ENCODE results near the gene FARS2.

FARS2 gene

DNA sequence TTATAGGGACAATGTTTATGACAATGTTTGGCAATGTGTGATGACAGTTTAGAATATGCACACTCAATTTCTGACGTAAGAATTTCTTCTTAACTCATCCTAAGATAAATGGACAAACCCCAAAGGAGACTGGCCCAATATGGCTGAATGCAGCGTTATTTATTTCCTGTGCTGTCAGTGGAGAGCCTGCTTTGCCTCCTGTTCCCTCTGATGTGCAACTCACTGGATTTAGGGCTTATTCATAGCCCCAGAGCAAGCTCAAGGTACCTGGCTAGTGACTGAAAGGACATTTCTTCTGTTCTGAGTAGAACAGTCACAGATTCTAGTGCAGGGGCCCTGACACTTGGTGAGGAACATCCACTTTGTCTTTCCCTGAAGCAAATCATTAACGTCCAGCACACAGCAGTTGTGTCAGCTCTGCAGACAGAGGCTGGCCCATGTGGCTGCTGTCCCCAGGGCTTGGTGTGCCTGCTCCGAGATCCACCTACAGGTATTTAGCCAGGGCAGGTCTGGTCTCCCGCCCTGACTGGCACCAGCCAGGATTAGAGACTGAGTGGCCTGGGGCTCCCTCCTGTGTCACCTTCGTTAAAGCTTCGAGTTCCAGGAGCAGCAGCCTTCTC lies 64.8 kb downstream of the FARS2 start:
- DNase-seq = no peak

DNA sequence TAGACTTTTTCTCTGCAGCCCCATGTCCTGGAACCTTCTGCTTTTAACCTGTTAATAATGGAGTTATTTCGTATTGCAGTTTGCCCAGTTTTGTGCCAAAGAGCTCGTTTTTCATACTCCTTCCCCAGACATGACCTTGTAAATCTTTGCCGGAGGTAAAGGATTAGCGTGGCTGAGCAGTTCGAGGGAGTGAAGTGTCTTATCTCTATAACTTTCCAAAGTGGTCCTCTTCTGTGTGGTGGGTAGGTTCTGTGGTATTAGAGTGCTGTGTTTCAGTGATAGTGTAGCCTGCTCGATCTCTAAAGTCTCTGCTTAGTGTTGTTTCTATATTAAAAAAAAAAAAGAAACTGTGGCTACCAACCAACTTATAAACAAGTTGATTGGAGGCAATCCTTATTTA lies 67.5 kb downstream of the FARS2 start:
- DNase-seq = no peak

- no peak for DNase-seq
Measured at GRCh38 chr6:5331845-5332442, 70.6 kb downstream of the FARS2 start.

DNA sequence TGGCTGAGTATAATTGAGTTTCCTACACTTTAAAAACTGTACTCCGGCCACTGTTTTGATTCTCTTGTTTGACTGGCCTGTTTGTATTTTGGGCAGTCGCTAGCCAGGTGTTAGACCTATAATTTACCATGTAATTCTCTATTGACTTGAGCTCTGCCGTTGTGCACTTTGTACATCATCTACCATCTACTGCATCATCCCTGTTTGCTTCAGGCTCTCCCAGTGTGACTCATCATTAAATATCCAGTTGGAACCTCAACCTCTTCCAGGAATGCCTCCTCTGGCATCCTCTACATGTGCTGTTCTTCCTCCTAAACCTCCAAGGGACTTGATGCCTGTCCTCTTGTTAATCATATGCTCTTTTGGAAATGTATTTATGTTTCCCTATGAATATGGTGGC lies 72.3 kb downstream of the FARS2 start:
- no peak for DNase-seq

DNA sequence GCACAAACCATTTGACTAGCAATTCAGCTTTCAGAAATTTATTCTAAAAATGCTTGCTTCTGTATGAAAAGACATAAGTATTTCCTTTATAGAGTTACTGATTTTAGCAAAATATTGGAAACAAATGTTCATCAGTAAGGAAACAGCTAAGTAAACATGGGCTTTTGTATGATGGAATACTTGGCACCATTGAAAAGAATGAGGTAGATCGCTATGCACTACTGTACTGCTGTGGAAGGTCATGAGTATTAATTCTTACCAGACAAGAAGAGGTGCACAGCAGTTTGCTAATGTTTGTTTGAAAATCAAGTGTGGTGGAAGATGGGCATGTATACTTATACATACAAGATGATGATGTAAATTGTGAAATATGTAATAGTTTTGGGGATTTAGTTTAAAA lies 73.0 kb downstream of the FARS2 start:
- no peak for DNase-seq

DNA sequence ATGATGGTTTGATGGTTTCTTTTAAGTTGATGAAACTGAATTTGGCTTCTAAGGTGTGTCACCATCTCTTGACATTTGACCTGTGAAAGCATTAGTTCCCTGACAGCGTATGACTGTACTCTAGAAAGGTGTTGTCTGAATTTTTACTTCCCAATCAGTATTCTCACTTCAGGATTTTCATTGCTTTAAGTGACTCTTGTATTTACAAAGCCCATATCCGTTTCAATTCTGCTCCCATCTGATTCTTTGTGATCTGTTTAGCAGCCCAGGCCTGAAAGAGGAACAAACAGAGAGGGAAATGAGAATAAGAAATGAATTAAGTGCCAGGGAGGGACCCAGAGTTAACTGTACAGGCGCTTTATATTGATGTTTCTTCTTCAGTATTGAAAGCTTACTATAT lies 73.7 kb downstream of the FARS2 start:
- DNase-seq = no peak

GRCh38 chr6:5337573-5337972 lies 76.3 kb downstream of the FARS2 start:
- DNase-seq = no peak

DNA sequence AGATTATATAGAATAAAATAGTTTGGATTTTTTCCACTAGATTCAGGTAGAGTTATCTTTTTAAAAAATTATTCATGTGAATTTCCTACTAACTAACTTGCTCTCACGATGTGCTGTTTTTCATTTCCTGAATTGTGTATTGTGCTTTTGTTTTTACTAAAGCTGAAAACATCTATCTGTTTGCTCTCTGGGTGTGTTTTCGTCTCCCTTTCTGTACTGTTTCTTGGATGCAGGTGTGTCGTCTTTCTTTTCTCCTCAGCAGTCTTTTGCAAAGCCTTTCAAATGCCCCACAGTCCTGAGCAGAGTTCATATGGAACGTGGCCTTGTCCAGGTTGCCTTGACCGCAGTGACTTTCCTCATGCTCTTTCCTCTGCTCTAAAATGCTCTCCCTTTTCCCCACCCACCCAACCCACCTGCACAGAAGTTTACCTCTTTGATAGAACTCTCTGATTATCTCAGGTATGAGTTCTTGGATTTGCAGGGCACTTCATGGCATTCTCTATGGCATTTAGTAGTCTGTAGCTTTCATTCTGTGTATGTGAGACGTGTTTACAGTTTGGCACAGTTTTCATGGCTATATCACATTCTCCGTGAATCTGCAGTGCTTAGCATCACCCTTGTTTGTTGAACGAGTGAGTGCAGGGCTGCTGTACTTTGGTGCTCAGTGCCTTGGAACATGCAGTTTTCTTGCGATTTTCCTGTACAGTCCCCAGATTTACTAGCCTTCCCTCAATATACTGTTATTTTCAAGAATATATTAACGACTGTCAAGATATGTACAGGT lies 77.1 kb downstream of the FARS2 start:
- DNase-seq = no peak

- DNase-seq = no peak
Measured at GRCh38 chr6:5339786-5340185, 78.5 kb downstream of the FARS2 start.

DNA sequence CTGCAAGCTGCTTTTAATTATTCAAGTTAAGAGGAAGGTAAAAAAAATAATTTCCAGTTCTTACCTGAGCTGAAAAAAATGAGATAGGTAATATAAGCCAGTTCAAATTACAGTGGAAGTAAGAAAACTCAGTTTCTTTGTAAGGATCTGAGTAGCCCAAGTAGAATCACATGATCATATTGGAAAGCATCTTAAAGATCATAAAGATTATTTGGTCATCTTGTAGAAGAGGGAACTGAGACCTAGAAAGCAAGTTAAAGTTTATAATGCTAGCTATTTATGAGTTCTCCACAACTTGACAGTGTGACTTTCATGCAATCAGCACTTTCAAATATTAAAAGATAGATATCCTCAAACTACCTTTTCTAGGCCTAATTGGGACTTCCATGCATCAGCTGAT lies 80.5 kb downstream of the FARS2 start:
- no peak for DNase-seq

- DNase-seq = no peak
Measured at GRCh38 chr6:5343998-5344397, 82.7 kb downstream of the FARS2 start.

DNA sequence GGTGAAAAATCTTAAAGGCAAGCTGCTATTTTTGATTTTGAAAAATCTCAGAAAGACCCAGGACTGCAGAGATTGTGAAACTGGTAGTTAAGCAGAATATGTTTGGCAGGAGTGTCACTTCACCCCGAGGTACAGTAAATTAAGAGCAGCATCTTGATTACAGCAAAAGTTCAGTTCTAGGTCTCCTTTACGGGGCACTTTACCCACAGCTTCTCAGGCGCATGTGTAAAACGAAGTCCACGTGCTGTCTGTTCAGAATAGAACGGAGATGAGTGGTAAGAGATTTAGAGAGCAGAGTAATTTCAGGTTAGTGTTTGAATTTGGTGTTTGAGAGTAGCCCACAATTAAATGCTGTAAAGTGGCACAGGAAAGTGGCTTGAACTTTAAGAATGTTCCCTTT lies 84.0 kb downstream of the FARS2 start:
- DNase-seq = no peak

DNA sequence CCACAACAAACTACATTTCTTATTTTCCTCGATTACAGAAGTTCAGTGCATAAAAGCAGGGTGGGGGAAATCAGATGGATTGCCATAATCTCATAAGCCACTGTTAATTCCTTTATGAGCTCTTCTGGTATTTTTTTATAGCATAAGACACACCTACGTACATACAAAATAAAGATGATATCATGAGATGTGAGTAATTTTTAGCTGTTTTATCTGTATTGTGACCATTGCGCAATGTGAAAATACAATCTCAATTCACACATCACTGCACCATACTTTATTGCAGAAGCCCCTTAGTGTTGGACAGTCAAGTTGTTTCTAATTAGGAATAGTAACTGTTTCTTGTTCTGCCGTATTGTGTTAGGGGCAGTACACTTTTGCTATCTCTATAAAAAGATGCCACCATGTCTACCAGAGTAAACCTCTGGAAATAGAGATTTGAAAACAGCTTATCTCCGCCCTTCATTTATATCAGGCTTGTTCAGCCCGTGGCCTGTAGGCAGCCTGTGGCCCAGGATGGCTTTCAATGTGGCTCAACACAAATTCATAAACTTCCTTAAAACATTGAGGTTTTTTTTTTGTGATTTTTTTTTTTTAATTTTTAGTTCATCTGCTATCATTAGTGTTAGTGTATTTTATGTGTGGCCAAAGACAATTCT lies 90.4 kb downstream of the FARS2 start:
- no peak for DNase-seq

DNA sequence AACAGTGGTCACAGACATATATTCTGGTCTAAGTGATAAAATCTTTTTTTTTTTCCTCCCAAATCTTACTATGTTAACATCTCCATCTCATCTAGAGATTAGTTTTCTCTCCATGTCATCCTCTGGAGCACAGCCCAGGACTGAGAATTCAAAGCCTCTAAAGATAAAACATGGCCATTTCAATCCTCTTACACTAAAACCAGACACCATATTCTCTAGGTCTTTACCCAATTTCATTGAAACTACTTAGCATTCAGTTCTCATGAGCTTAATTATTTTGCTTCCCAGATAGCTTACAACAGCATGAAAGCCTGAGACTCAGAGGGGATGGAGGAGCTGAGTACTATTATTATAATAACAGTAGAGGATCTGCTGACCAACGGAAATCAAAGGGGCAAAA lies 92.7 kb downstream of the FARS2 start:
- DNase-seq = no peak

DNA sequence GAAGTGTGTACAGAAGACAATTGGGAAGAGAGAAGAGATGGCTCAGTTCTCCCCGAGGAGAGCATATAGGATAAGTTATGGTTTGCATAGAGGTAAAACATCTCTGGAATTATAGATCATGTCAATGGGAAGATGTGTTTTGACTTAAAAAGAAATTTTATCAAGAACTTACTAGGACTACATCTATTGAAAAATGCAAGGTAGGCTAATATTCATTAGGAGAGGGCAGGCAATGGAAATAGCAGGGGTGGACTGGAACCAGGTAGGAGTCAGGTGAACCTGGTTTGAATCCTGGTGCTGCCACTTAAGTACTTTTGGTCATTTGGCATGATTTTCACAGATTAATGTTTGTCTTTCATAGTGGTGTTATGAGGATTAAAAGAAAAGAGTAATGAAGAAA lies 96.2 kb downstream of the FARS2 start:
- no peak for DNase-seq

GRCh38 chr6:5359417-5359816 lies 98.1 kb downstream of the FARS2 start:
- no peak for DNase-seq

- no peak for DNase-seq
Measured at GRCh38 chr6:5361396-5361795, 100.1 kb downstream of the FARS2 start.

DNA sequence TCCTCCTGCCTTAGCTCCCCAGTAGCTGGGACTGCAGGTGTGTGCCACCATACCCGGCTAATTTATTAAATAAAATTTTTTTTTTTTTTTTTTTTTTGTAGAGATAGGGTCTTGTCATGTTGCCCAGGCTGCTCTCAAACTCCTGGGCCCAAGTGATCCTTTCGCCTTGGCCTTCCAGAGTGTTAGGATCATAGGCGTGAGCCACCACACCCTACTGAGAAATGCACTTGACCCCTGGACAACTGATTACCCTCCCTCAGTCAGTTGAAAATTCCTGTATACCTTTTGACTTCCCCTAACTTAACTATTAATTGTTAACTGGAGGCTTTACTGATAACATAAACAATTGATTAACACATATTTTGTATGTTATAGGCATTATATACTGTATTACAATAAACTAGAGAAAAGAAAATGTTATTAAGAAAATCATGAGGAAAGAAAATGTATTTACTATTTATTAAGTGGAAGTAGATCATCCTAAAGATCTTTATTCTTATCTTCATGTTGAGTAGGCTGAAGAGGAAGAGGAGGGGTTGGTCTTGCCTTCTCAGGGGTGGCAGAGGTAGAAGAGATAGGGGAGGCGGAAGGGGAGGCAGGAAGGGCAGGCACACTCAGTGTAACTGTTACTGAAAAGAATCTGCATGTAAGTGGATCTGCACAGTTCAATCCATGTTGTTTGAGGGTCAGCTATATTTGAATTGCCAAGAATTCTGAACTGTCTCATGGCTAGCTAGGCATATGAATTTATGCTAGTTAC lies 104.3 kb downstream of the FARS2 start:
- no peak for DNase-seq

DNA sequence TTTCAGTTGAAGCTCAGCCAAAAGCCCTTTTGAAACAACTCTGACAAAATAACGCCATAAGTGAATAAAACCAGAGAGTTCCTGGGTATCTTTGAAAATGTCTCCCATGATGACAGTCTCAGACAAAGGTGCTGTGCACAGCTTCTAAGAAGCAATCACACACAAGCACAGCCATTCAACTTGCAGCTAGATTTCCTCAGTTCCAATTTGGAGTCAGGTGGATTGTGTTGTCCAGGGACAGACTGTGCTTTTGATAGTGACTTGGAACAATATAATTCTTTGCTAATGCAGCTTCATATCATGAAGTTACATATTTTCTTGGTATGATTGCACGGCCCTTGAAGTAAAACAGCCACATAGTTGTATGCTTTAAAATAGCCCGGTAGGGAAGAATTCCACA lies 105.6 kb downstream of the FARS2 start:
- no peak for DNase-seq

DNA sequence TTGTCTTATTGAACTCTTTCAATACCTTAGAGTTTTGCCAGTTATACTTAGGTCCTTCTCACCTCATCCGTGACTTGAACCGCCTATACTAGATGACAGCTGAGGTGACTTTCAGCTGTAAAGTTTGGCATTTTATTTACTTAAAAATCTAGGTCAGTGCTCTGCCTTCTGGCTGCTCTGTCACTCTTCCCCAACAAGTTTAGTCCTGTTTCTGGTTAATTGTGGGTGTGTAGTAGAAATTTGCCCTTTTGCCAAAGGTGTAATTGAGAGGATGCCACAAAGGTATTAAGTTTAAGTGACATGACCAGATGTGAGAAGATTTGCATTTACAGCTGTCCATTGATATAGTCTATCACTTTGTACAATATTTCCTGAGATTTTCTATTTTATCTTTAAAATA lies 106.2 kb downstream of the FARS2 start:
- DNase-seq = no peak

- no peak for DNase-seq
Measured at GRCh38 chr6:5373430-5373829, 112.1 kb downstream of the FARS2 start.

DNA sequence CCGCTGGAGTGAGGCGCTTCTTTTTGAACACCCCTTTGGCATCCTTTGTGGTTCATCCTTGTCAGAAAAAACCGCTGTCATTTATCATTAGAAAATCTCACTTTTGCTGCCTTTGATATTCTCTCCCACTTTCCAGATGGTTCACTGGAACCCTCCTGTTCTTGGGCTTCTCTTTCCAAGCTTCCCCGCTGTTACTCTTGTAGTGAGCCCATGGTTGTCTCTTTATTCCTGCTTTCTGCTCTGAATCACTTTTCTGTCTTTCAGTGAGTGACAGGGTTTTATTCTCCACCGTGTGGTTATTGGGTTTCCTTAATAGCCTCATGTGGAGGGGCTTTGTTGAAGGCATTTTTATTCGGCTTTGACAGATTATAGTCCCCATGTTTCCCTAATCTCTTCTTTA lies 117.0 kb downstream of the FARS2 start:
- no peak for DNase-seq

GRCh38 chr6:5379647-5380242 lies 118.4 kb downstream of the FARS2 start:
- DNase-seq = no peak

Data from right hindlimb (tissue), 1 donor.